ENCODE measurements around the gene FATE1.

Gene FATE1

GRCh38 chrX:151753313-151754046 lies 37.6 kb downstream of the FATE1 start:
- H3K4me3 ChIP-seq (ENCODE audit: low read length) = no peak overlapping the region
- peak; percentile 15 for DNase-seq (ENCODE audit: low read depth)
- peak; percentile 80 for TF ChIP-seq CTCF (conservative IDR thresholded peaks at IDR 0.05; ENCODE audit: low read depth, low read length)

GRCh38 chrX:151754047-151754429 lies 38.2 kb downstream of the FATE1 start:
- TF ChIP-seq CTCF (conservative IDR thresholded peaks at IDR 0.05; ENCODE audit: low read depth, low read length) = no peak
- no peak overlapping the region for H3K4me3 ChIP-seq (ENCODE audit: low read length)
- peak; percentile 43 for DNase-seq (ENCODE audit: low read depth)

GRCh38 chrX:151754641-151755215 lies 38.9 kb downstream of the FATE1 start:
- no peak for DNase-seq (ENCODE audit: low read depth)
- no peak overlapping the region for H3K4me3 ChIP-seq (ENCODE audit: low read length)
- no peak for TF ChIP-seq CTCF (conservative IDR thresholded peaks at IDR 0.05; ENCODE audit: low read depth, low read length)

- no peak overlapping the region for H3K4me3 ChIP-seq (ENCODE audit: low read length)
- DNase-seq (ENCODE audit: low read depth) = no peak
- TF ChIP-seq CTCF (conservative IDR thresholded peaks at IDR 0.05; ENCODE audit: low read depth, low read length) = no peak
These were observed 43.3 kb downstream of the FATE1 start for GRCh38 chrX:151759041-151759708.

- DNase-seq (ENCODE audit: low read depth) = no peak
- TF ChIP-seq CTCF (conservative IDR thresholded peaks at IDR 0.05; ENCODE audit: low read depth, low read length) = no peak
- H3K4me3 ChIP-seq (ENCODE audit: low read length) = no peak overlapping the region
These were observed 47.0 kb downstream of the FATE1 start for GRCh38 chrX:151762802-151763201.

- DNase-seq (ENCODE audit: low read depth) = no peak
- no peak overlapping the region for H3K4me3 ChIP-seq (ENCODE audit: low read length)
- TF ChIP-seq CTCF (conservative IDR thresholded peaks at IDR 0.05; ENCODE audit: low read depth, low read length) = no peak
These were observed 47.9 kb downstream of the FATE1 start for GRCh38 chrX:151763711-151764110.
